ENCODE results near the gene TMTC2.

The TMTC2 gene

DNA sequence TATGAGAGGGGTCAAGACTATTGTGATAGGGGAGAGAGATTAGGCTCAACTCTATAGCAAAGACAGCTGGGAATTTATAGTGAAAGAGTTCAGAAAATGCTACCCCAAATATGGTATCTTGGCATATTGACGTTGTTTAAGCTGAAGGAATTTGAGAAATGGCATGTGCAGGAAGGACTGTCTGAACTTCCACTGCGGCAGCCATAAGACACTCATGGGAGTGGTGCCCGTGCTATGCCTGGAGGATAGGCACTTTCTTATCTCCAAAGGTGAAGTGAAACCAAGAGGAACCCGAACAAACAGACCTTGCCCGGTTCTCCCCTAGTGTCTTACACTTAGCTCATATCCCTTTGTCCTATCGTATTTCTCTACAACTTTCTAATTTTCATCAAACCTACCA is 390.3 kb downstream of the TMTC2 start:
- Histone ChIP-seq H3K4me1 (ENCODE audit: control insufficient read depth, insufficient read depth, low read length, poor library complexity, severe bottlenecking) (no peaks in the 10 kb centered on the region), H3K9me3 (ENCODE audit: control insufficient read depth, low read length) (peaks cover 7% of the 10 kb centered on the region)
- 85 to 87% methylated on average over 3 of the region's 6 CpGs for WGBS, 2 experiments (ENCODE audit: insufficient coverage in 2 of 2)

DNA sequence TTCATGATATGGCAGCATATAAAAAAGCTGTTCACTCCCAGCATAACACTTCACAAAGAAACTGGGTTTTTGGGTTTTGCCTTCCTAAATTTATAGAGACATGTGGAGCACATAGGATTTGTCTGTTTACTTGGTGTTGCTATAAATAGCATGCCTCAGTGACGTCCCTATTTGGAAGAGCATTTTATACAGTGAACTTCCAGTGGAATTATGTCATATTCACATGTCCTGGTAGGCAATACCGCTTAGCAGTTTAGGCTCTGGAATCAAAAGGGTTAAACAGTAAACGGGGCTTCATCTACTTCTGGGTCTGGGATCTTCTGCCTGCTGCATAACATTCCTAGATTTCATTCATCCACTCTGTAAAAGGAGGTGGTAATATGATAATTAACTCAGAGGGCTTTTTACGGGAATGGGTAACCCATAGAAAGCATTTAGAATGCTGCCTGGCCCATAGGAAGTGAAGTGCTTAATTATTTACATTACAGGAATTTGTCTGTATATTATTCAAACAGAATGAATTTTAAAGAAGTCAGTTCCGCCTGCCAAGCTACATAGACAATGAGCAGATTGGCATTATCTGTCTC is 396.1 kb downstream of the TMTC2 start:
- no peak overlapping the region for H3K4me3 ChIP-seq (ENCODE audit: extremely low read depth, insufficient read depth, low read length, poor library complexity, severe bottlenecking)
- no peaks in the 10 kb centered on the region for H3K36me3 ChIP-seq (ENCODE audit: control insufficient read depth, insufficient read depth, low read length)
- H3K4me1 ChIP-seq (ENCODE audit: control insufficient read depth, insufficient read depth, low read length, poor library complexity, severe bottlenecking): peaks cover 5% of the 10 kb centered on the region
- no peak overlapping the region for H3K27ac ChIP-seq (ENCODE audit: low read depth, low read length, severe bottlenecking)
- WGBS, 2 experiments (ENCODE audit: insufficient coverage in 2 of 2): 82 to 85% methylated on average over 2 of the region's 5 CpGs
- H3K9me3 ChIP-seq (ENCODE audit: control insufficient read depth, low read length): no peaks in the 10 kb centered on the region

More for the DNA sequence above, 390.3 kb downstream of the TMTC2 start:
- H3K36me3 ChIP-seq (ENCODE audit: control insufficient read depth, insufficient read depth, low read length): no peaks in the 10 kb centered on the region
- H3K27ac ChIP-seq (ENCODE audit: low read depth, low read length, severe bottlenecking): no peak overlapping the region
- H3K4me3 ChIP-seq (ENCODE audit: extremely low read depth, insufficient read depth, low read length, poor library complexity, severe bottlenecking): no peak overlapping the region

DNA sequence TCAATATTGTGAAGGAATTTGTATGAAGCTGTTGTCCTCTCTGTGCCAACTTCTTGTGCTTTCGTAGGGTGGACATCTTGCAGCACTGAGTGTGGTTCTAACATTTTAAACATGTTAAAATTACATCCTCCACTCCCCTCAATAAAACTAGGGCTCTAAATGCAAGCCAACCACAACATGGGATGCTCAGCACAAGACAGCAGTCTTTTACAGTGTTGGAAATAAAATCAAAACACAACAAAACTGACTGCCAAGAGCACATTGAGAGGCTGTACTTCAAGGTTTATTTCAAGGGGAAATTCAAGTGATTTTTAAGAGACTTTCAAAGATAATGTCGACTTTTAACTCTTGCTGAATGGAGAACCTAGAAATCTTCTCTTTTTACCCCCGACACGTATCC is 396.9 kb downstream of the TMTC2 start:
- H3K4me3 ChIP-seq (ENCODE audit: extremely low read depth, insufficient read depth, low read length, poor library complexity, severe bottlenecking): no peak overlapping the region
- no peaks in the 10 kb centered on the region for H3K9me3 ChIP-seq (ENCODE audit: control insufficient read depth, low read length)
- WGBS, 2 experiments (ENCODE audit: insufficient coverage in 2 of 2): 86% methylated on average over 1 of the region's 4 CpGs; no CpG with 5 or more reads in 1 of the 2 experiments
- peaks cover 5% of the 10 kb centered on the region for H3K4me1 ChIP-seq (ENCODE audit: control insufficient read depth, insufficient read depth, low read length, poor library complexity, severe bottlenecking)
- H3K36me3 ChIP-seq (ENCODE audit: control insufficient read depth, insufficient read depth, low read length): no peaks in the 10 kb centered on the region
- no peak overlapping the region for H3K27ac ChIP-seq (ENCODE audit: low read depth, low read length, severe bottlenecking)

DNA sequence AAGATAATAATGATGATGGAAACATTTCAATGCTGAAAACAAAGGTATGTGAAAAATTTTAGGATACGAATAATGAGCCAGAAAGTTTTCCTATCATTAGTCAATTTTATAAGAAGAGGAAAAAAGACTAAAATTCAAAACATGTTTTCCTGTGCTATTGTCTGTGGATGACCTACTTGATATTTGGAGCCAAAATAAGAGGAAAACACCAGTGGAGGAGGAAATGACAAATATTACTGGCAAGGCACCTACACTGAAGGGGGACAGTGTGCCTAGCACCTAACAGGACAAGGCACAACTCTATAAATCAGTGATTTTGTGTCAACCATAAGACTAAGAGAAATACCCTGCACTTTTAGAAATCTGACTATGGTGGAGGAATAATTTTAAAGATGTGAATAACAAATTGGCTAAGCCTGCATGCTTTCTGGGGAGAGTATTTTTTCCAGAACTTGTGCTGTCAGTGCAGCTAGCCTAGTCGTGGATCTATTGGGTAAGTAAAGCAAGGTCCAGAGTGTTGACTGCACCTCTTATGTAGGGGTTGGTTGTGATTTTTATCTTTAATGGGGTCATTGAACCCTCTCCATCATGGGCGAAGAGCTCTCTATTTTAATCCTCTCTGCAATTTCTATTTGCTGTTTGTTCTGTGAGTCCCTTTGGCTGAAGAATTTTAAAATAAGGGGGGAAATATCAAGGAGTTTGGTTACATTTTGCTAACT is 398.0 kb downstream of the TMTC2 start:
- Histone ChIP-seq H3K27ac (ENCODE audit: low read depth, low read length, severe bottlenecking) (no peak overlapping the region), H3K9me3 (ENCODE audit: control insufficient read depth, low read length) (no peaks in the 10 kb centered on the region), H3K36me3 (ENCODE audit: control insufficient read depth, insufficient read depth, low read length) (no peaks in the 10 kb centered on the region), H3K4me1 (ENCODE audit: control insufficient read depth, insufficient read depth, low read length, poor library complexity, severe bottlenecking) (peaks cover 5% of the 10 kb centered on the region), H3K4me3 (ENCODE audit: extremely low read depth, insufficient read depth, low read length, poor library complexity, severe bottlenecking) (no peak overlapping the region)
- whole genome bisulfite sequencing, 2 experiments (ENCODE audit: insufficient coverage in 2 of 2): 80 to 100% methylated on average over 1 of the region's 3 CpGs

DNA sequence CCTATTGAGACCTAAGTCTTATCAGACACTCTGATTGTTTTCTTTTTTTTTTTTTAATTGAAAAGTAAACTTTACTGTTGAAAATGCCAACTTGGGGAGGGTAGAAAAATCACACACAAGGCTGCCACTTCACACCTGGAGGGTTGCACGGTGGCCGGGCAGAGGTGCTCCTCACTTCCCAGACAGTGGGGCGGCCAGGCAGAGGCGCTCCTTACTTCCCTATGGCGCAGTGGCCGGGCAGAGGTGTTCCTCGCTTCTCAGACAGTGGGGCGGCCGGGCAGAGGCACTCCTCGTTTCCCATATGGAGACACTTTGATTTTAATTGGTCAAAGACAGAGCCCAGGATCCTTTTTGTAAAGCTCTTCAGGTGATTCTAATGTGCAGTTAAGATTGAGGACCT is 399.3 kb downstream of the TMTC2 start:
- Histone ChIP-seq H3K9me3 (ENCODE audit: control insufficient read depth, low read length) (no peaks in the 10 kb centered on the region), H3K27ac (ENCODE audit: low read depth, low read length, severe bottlenecking) (no peak overlapping the region), H3K4me3 (ENCODE audit: extremely low read depth, insufficient read depth, low read length, poor library complexity, severe bottlenecking) (no peak overlapping the region), H3K4me1 (ENCODE audit: control insufficient read depth, insufficient read depth, low read length, poor library complexity, severe bottlenecking) (peaks cover 5% of the 10 kb centered on the region), H3K36me3 (ENCODE audit: control insufficient read depth, insufficient read depth, low read length) (no peaks in the 10 kb centered on the region)
- 93 to 94% methylated on average over 10 of the region's 10 CpGs for WGBS, 2 experiments (ENCODE audit: insufficient coverage in 2 of 2)

DNA sequence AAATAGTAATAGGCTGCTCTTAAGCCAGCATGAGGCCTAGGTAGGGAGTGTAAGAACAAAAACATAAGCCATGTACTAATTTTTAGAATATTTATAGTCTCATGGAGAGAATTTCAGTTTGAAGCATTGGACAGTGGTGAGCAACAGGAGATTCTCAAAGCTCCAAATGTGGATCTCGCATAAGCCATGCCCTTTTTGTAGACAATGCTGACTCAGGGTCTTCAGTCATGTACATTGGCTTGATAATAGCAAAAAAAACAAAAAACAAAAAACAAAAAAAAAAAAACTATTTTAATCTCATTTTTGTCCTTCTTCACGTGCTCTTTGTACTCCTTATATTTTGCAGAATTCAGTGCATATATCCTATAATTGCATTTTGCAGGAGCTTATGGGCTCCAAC is 402.9 kb downstream of the TMTC2 start:
- Histone ChIP-seq H3K4me3 (ENCODE audit: extremely low read depth, insufficient read depth, low read length, poor library complexity, severe bottlenecking) (no peak overlapping the region), H3K4me1 (ENCODE audit: control insufficient read depth, insufficient read depth, low read length, poor library complexity, severe bottlenecking) (no peaks in the 10 kb centered on the region), H3K27ac (ENCODE audit: low read depth, low read length, severe bottlenecking) (no peak overlapping the region), H3K9me3 (ENCODE audit: control insufficient read depth, low read length) (no peaks in the 10 kb centered on the region), H3K36me3 (ENCODE audit: control insufficient read depth, insufficient read depth, low read length) (no peaks in the 10 kb centered on the region)
- WGBS, 2 experiments (ENCODE audit: insufficient coverage in 2 of 2): 100% methylated on average over 1 to 2 of the region's 2 CpGs

DNA sequence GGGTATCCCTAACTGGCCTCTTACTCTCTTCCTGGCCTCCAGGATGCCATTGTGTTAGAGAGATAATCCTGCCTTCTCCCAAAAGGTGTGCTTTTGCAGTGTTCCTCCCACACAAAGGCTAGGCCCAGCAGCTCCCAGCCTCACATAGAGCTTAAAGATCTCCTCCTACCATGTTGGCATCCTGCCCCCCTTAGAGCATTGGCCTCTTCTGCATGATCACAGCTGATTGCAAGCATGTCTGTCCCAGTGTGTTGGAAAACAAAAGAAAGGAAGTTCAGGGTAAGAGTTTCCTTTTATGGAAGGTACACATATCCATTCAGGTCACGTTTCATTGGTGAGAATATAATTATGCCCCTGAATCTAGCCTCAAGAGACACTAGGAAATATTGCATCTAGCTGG is 405.4 kb downstream of the TMTC2 start:
- 100% methylated on average over 1 of the region's 1 CpG; no CpG with 5 or more reads in 1 of the 2 experiments for WGBS, 2 experiments (ENCODE audit: insufficient coverage in 2 of 2)
- Histone ChIP-seq H3K27ac (ENCODE audit: low read depth, low read length, severe bottlenecking) (no peak overlapping the region), H3K4me3 (ENCODE audit: extremely low read depth, insufficient read depth, low read length, poor library complexity, severe bottlenecking) (no peak overlapping the region)

DNA sequence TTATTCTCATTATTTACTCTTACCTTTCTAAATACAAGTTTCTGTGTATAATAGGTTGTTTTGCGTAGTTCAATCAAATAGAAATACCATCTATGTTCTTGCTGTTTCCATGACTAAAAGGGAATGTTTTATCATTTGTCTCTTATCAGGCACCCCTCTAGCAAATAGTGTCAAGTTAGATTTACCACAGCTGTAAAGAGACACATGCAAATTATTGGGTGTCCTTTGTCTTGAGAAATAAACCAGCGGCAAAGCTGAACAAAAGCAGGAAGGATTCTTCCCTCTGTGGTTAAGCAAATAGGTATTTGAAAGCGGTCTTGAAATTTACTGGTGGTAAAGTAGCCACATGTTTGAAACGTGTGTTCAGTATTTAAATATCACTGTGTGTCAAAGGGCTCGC is 405.9 kb downstream of the TMTC2 start:
- Histone ChIP-seq H3K4me3 (ENCODE audit: extremely low read depth, insufficient read depth, low read length, poor library complexity, severe bottlenecking) (no peak overlapping the region), H3K9me3 (ENCODE audit: control insufficient read depth, low read length) (no peaks in the 10 kb centered on the region), H3K27ac (ENCODE audit: low read depth, low read length, severe bottlenecking) (no peak overlapping the region), H3K4me1 (ENCODE audit: control insufficient read depth, insufficient read depth, low read length, poor library complexity, severe bottlenecking) (no peaks in the 10 kb centered on the region), H3K36me3 (ENCODE audit: control insufficient read depth, insufficient read depth, low read length) (no peaks in the 10 kb centered on the region)
- WGBS, 2 experiments (ENCODE audit: insufficient coverage in 2 of 2): 91 to 100% methylated on average over 1 to 3 of the region's 5 CpGs

More for the DNA sequence above, 405.4 kb downstream of the TMTC2 start:
- Histone ChIP-seq H3K36me3 (ENCODE audit: control insufficient read depth, insufficient read depth, low read length) (no peaks in the 10 kb centered on the region), H3K4me1 (ENCODE audit: control insufficient read depth, insufficient read depth, low read length, poor library complexity, severe bottlenecking) (no peaks in the 10 kb centered on the region), H3K9me3 (ENCODE audit: control insufficient read depth, low read length) (no peaks in the 10 kb centered on the region)

DNA sequence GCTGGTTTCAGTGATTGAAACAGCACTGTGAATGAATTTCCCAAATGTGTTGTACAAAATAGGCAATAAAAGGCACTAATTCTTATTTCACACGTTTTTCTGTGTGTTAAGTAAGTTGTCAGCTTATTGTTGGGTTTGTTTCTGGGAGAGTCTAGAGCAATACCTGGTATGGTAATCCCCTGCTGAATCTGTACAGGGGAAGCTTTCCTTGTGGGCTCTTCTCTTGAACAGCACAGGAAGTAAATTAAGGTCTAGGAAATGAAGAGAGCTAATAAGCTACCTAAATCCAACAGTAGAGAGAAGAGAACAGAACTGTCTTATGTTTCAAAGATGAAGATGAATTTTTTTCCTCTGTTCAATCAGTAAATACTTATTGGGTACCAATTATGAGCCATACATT is 406.7 kb downstream of the TMTC2 start:
- WGBS, 2 experiments (ENCODE audit: insufficient coverage in 2 of 2): no CpG with 5 or more reads among the region's 1 CpG

DNA sequence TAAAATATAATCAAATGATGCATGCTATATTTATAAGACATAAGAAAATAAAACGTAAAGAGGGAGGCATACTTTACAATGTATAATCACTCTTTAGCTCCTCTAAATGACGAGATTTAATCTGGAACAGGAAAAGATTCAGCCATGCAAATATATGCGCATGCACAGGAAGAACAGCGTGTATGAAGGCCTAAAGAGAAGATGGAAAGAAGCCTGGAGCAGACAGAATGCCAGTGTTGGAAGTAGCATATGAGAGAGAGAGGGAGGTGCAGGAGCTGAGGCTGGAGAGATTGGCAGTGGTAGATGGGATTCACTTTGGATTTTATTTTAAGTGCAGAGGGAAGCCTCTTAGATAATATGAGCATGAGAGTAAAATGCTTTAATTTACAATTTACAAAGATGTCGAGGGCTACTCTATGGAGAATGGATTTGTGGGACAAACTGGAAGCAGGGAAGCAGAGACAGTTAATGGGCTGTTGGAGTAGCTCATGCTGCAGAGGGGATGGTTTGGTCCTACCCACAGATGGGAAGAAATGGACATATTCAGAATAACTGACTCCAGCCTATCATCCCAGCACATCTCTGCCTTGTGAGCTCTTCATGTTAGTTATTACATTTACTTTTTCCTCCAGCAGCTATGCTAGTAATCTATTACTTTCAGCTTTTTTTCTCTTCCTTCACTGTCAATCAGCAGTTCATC is 411.1 kb downstream of the TMTC2 start:
- Histone ChIP-seq H3K36me3 (ENCODE audit: control insufficient read depth, insufficient read depth, low read length) (no peaks in the 10 kb centered on the region), H3K4me3 (ENCODE audit: extremely low read depth, insufficient read depth, low read length, poor library complexity, severe bottlenecking) (no peak overlapping the region), H3K4me1 (ENCODE audit: control insufficient read depth, insufficient read depth, low read length, poor library complexity, severe bottlenecking) (peaks cover 12% of the 10 kb centered on the region), H3K9me3 (ENCODE audit: control insufficient read depth, low read length) (no peaks in the 10 kb centered on the region), H3K27ac (ENCODE audit: low read depth, low read length, severe bottlenecking) (no peak overlapping the region)
- 83 to 85% methylated on average over 2 to 4 of the region's 5 CpGs for WGBS, 2 experiments (ENCODE audit: insufficient coverage in 2 of 2)

More for the DNA sequence above, 406.7 kb downstream of the TMTC2 start:
- no peak overlapping the region for H3K27ac ChIP-seq (ENCODE audit: low read depth, low read length, severe bottlenecking)
- no peaks in the 10 kb centered on the region for H3K9me3 ChIP-seq (ENCODE audit: control insufficient read depth, low read length)
- H3K4me3 ChIP-seq (ENCODE audit: extremely low read depth, insufficient read depth, low read length, poor library complexity, severe bottlenecking): no peak overlapping the region
- H3K4me1 ChIP-seq (ENCODE audit: control insufficient read depth, insufficient read depth, low read length, poor library complexity, severe bottlenecking): no peaks in the 10 kb centered on the region
- H3K36me3 ChIP-seq (ENCODE audit: control insufficient read depth, insufficient read depth, low read length): no peaks in the 10 kb centered on the region

DNA sequence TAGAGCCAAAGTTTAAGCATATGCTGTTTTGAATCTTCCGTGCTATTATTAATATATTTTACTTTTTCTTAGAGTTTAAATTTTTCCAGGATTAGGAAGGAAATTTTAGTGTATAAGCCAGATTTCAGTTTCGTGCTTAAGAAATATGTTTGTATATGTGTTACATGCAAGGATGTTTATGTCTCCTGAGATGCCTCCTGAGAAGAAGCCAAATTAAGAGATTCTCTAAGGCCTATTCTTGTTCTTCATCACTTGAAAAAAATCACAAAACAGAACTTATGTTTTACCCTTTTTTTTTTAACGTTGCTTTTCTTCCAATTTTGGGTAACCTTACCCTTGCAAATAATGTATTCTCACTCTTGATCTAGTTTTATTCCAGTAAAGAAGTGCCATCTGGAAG is 412.7 kb downstream of the TMTC2 start:
- WGBS, 2 experiments (ENCODE audit: insufficient coverage in 2 of 2): no CpG with 5 or more reads among the region's 3 CpGs
- Histone ChIP-seq H3K4me3 (ENCODE audit: extremely low read depth, insufficient read depth, low read length, poor library complexity, severe bottlenecking) (no peak overlapping the region), H3K9me3 (ENCODE audit: control insufficient read depth, low read length) (no peaks in the 10 kb centered on the region), H3K4me1 (ENCODE audit: control insufficient read depth, insufficient read depth, low read length, poor library complexity, severe bottlenecking) (peaks cover 26% of the 10 kb centered on the region), H3K27ac (ENCODE audit: low read depth, low read length, severe bottlenecking) (no peak overlapping the region), H3K36me3 (ENCODE audit: control insufficient read depth, insufficient read depth, low read length) (no peaks in the 10 kb centered on the region)

Data from mesodermal cell (in vitro differentiated cells).